SK-N-SH treated with all-trans-retinoic acid at 6 μM for 48 hours (cell line): ENCODE data around the gene F3.

Source experiments
- ATAC-seq: fragments of 200-7000 bp; cut with Tn5 transposase; 3 replicates; pipeline ENCODE4 v1.9.1; 2020; ENCODE audit warnings: mild to moderate bottlenecking, moderate library complexity
- ARNTL ChIP-seq: fragments of 450-650 bp; formaldehyde crosslinking; IDR thresholded peaks from 2 replicates; pipeline ENCODE4 v1.5.0; 2020; ENCODE audit warnings: low read depth, mild to moderate bottlenecking, moderate library complexity, borderline replicate concordance
- BACH2 ChIP-seq: fragments of 250-450 bp; sonication (Bioruptor Pico); IDR thresholded peaks from 2 replicates; pipeline ENCODE4 v1.9.0; 2021; ENCODE audit warnings: mild to moderate bottlenecking, borderline replicate concordance
- CSRNP3 ChIP-seq: fragments of 250-450 bp; sonication (Bioruptor Pico); IDR thresholded peaks from 2 replicates; pipeline ENCODE4 v1.5.1; 2021; ENCODE audit warnings: mild to moderate bottlenecking, moderate library complexity
- ESRRG ChIP-seq: fragments of 250-450 bp; sonication (Bioruptor Pico); IDR thresholded peaks from 2 replicates; pipeline ENCODE4 v1.6.1; 2021; ENCODE audit warnings: mild to moderate bottlenecking
- GLIS3 ChIP-seq: fragments of 250-450 bp; sonication (Bioruptor Pico); IDR thresholded peaks from 2 replicates; pipeline ENCODE4 v1.5.0; 2020; ENCODE audit warnings: mild to moderate bottlenecking, moderate library complexity
- ISL1 ChIP-seq: fragments of 250-450 bp; sonication (Bioruptor Pico); IDR thresholded peaks from 2 replicates; pipeline ENCODE4 v2.1.2; 2022; ENCODE audit warnings: mild to moderate bottlenecking, moderate library complexity
- OSR1 ChIP-seq: fragments of 250-450 bp; sonication (Bioruptor Pico); IDR thresholded peaks from 2 replicates; pipeline ENCODE4 v1.8.0; 2022; ENCODE audit warnings: moderate library complexity, mild to moderate bottlenecking, inconsistent platforms
- POU6F1 ChIP-seq: fragments of 250-450 bp; sonication (Bioruptor Pico); IDR thresholded peaks from 2 replicates; pipeline ENCODE4 v1.8.0; 2021; ENCODE audit warnings: low read depth, mild to moderate bottlenecking, moderate library complexity, borderline replicate concordance
- PPARA ChIP-seq: fragments of 250-450 bp; sonication (Bioruptor Pico); IDR thresholded peaks from 2 replicates; pipeline ENCODE4 v1.5.0; 2020; ENCODE audit warnings: mild to moderate bottlenecking, borderline replicate concordance
- RARB ChIP-seq: fragments of 250-450 bp; sonication (Bioruptor Pico); IDR thresholded peaks from 2 replicates; pipeline ENCODE4 v1.8.0; 2021; ENCODE audit warnings: mild to moderate bottlenecking, moderate library complexity
- SNAI2 ChIP-seq: fragments of 250-450 bp; sonication (Bioruptor Pico); IDR thresholded peaks from 2 replicates; pipeline ENCODE4 v1.5.0; 2020; ENCODE audit warnings: mild to moderate bottlenecking, moderate library complexity
- TCF4 ChIP-seq: fragments of 250-450 bp; sonication (Bioruptor Pico); IDR thresholded peaks from 2 replicates; pipeline ENCODE4 v1.8.0; 2021; ENCODE audit warnings: mild to moderate bottlenecking, moderate library complexity, borderline replicate concordance
- TOX ChIP-seq: fragments of 250-450 bp; sonication (Bioruptor Pico); IDR thresholded peaks from 2 replicates; pipeline ENCODE4 v1.8.0; 2021; ENCODE audit warnings: mild to moderate bottlenecking, moderate library complexity, borderline replicate concordance
- TSHZ2 ChIP-seq: fragments of 250-450 bp; sonication (Bioruptor Pico); IDR thresholded peaks from 2 replicates; pipeline ENCODE4 v1.5.0; 2020; ENCODE audit warnings: mild to moderate bottlenecking, moderate library complexity
- ZC3H10 ChIP-seq: fragments of 250-450 bp; sonication (Bioruptor Pico); IDR thresholded peaks from 2 replicates; pipeline ENCODE4 v1.5.1; 2021; ENCODE audit warnings: mild to moderate bottlenecking, moderate library complexity
- ZFP3 ChIP-seq: fragments of 250-450 bp; sonication (Bioruptor Pico); IDR thresholded peaks from 2 replicates; pipeline ENCODE4 v1.5.0; 2020; ENCODE audit warnings: mild to moderate bottlenecking, moderate library complexity
- ZFP30 ChIP-seq: fragments of 450-650 bp; formaldehyde crosslinking; IDR thresholded peaks from 2 replicates; pipeline ENCODE4 v1.5.0; 2022; ENCODE audit warnings: mild to moderate bottlenecking, moderate library complexity
- ZNF565 ChIP-seq: fragments of 450-650 bp; formaldehyde crosslinking; conservative IDR thresholded peaks from 2 replicates; pipeline ENCODE4 v1.5.0; 2020; ENCODE audit warnings: low read depth, mild to moderate bottlenecking, moderate library complexity
- ZNF70 ChIP-seq: fragments of 450-650 bp; formaldehyde crosslinking; IDR thresholded peaks from 2 replicates; pipeline ENCODE4 v1.5.0; 2020; ENCODE audit warnings: mild to moderate bottlenecking, moderate library complexity
- ZNF8 ChIP-seq: fragments of 450-650 bp; formaldehyde crosslinking; IDR thresholded peaks from 2 replicates; pipeline ENCODE4 v1.5.0; 2020; ENCODE audit warnings: mild to moderate bottlenecking, moderate library complexity
- TF ChIP-seq, protein P1 (sequence below): fragments of 250-450 bp; sonication (Bioruptor Pico); IDR thresholded peaks from 2 replicates; pipeline ENCODE4 v1.5.1; 2020; ENCODE audit warnings: low read depth, mild to moderate bottlenecking, moderate library complexity
- TF ChIP-seq, protein P2 (sequence below): fragments of 250-450 bp; sonication (Bioruptor Pico); IDR thresholded peaks from 2 replicates; pipeline ENCODE4 v1.8.0; 2020; ENCODE audit warnings: mild to moderate bottlenecking, moderate library complexity, borderline replicate concordance

F3 gene

GRCh38 chr1:94526152-94526980, 15.2 kb downstream of the F3 start:
- TF ChIP-seq, protein P1, sequence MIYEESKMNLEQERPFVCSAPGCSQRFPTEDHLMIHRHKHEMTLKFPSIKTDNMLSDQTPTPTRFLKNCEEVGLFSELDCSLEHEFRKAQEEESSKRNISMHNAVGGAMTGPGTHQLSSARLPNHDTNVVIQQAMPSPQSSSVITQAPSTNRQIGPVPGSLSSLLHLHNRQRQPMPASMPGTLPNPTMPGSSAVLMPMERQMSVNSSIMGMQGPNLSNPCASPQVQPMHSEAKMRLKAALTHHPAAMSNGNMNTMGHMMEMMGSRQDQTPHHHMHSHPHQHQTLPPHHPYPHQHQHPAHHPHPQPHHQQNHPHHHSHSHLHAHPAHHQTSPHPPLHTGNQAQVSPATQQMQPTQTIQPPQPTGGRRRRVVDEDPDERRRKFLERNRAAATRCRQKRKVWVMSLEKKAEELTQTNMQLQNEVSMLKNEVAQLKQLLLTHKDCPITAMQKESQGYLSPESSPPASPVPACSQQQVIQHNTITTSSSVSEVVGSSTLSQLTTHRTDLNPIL (CRISPR knock-in tag) = no peak
- TF ChIP-seq ZC3H10 (CRISPR knock-in tag) = no peak
- TF ChIP-seq, protein P2, sequence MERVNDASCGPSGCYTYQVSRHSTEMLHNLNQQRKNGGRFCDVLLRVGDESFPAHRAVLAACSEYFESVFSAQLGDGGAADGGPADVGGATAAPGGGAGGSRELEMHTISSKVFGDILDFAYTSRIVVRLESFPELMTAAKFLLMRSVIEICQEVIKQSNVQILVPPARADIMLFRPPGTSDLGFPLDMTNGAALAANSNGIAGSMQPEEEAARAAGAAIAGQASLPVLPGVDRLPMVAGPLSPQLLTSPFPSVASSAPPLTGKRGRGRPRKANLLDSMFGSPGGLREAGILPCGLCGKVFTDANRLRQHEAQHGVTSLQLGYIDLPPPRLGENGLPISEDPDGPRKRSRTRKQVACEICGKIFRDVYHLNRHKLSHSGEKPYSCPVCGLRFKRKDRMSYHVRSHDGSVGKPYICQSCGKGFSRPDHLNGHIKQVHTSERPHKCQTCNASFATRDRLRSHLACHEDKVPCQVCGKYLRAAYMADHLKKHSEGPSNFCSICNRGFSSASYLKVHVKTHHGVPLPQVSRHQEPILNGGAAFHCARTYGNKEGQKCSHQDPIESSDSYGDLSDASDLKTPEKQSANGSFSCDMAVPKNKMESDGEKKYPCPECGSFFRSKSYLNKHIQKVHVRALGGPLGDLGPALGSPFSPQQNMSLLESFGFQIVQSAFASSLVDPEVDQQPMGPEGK (CRISPR knock-in tag) = no peak
- no peak for TF ChIP-seq ISL1 (CRISPR knock-in tag)
- TF ChIP-seq ZNF70 (CRISPR knock-in tag) = no peak
- no peak for TF ChIP-seq TCF4 (CRISPR knock-in tag)
- TF ChIP-seq ESRRG = no peak
- TF ChIP-seq ZNF565 (CRISPR knock-in tag) = no peak
- TF ChIP-seq PPARA (CRISPR knock-in tag) = no peak
- TF ChIP-seq BACH2 = no peak
- TF ChIP-seq GLIS3 (CRISPR knock-in tag) = no peak
- no peak for TF ChIP-seq CSRNP3
- no peak for TF ChIP-seq ARNTL (CRISPR knock-in tag)
- no peak for TF ChIP-seq SNAI2 (CRISPR knock-in tag)
- TF ChIP-seq ZFP3 = no peak
- no peak for TF ChIP-seq ZNF8 (CRISPR knock-in tag)
- no peak for TF ChIP-seq POU6F1
- ATAC-seq = no peak

DNA sequence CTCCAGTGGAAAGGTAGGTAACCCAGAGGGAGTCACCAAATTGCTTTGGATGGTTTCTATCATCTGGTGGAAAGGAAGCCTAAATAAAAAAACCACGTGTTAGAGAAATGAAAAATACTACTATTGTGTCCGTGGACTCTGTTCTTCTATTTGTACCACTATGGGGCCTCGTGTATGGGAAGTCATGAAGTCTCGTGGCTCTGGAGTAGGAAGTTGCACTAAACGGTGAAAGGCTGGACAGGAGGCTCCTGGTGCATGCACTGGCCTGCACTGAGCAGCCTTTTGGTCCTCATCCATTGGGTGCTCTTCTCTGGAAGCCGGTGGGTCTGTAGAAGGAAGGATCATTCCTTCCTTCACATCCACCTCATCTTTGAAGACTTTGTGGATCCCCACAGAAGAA, 17.0 kb downstream of the F3 start:
- no peak for TF ChIP-seq PPARA (CRISPR knock-in tag)
- no peak for TF ChIP-seq ZFP3
- TF ChIP-seq, protein P1 (CRISPR knock-in tag) = no peak
- TF ChIP-seq, protein P2 (CRISPR knock-in tag) = no peak
- TF ChIP-seq ZFP30 = no peak
- TF ChIP-seq BACH2 = no peak
- no peak for TF ChIP-seq TSHZ2 (CRISPR knock-in tag)
- TF ChIP-seq TOX (CRISPR knock-in tag) = no peak
- no peak for TF ChIP-seq ZC3H10 (CRISPR knock-in tag)
- no peak for TF ChIP-seq RARB (CRISPR knock-in tag)
- TF ChIP-seq ZNF8 (CRISPR knock-in tag) = no peak
- TF ChIP-seq GLIS3 (CRISPR knock-in tag) = no peak
- no peak for TF ChIP-seq OSR1 (CRISPR knock-in tag)
- TF ChIP-seq CSRNP3 = no peak
- no peak for ATAC-seq
